Coronary artery (tissue), 2 donors: ENCODE measurements around the gene SLC6A9.

ENCODE experiments used
- DNase-seq: peaks from one replicate; pipeline ENCODE4 v3.0.0-alpha.2; 2017; ENCODE audit warnings: low spot score
- H3K27ac ChIP-seq, 2 donors: fragments of 200-600 bp; sonication (generic); one replicate each; pipeline ENCODE4 v1.5.1; 2016 to 2019
- H3K4me3 ChIP-seq: fragments of 200-600 bp; sonication (generic); 2 replicates; pipeline ENCODE4 v1.5.1; 2016; ENCODE audit warnings: mild to moderate bottlenecking, moderate library complexity
- CTCF ChIP-seq: fragments of 200-600 bp; sonication (generic); IDR thresholded peaks from one replicate; pipeline ENCODE4 v1.5.1; 2019; ENCODE audit warnings: antibody characterized with exemption

SLC6A9 gene

GRCh38 chr1:43970502-43970901, 60.8 kb downstream of the SLC6A9 start:
- no peak for TF ChIP-seq CTCF
- Histone ChIP-seq H3K27ac (no peak overlapping the region), H3K4me3 (peak overlapping the region; percentile 87)
- DNase-seq: no peak

GRCh38 chr1:43969746-43970466, 61.4 kb downstream of the SLC6A9 start, which contains the start of gene DPH2:
TSS of gene DPH2 (plus strand) at chr1:43970010. CDS start at chr1:43970176, 166 bp downstream.
- peak; percentile 98 for DNase-seq
- Histone ChIP-seq H3K4me3 (peak within 1 kb of the TSS; percentile 87), H3K27ac (peak within 1 kb of the TSS in 1 of 2 donors; percentile 26)
- TF ChIP-seq CTCF: no peak

- DNase-seq: no peak
- H3K27ac ChIP-seq: no peak overlapping the region
- H3K4me3 ChIP-seq: peak overlapping the region; percentile 87
- TF ChIP-seq CTCF: no peak
Observed at GRCh38 chr1:43969416-43969745, 61.9 kb downstream of the SLC6A9 start.

- Histone ChIP-seq H3K4me3 (no peak overlapping the region), H3K27ac (no peak overlapping the region)
- TF ChIP-seq CTCF: no peak
- DNase-seq: no peak
Observed at GRCh38 chr1:43968348-43968948, 62.8 kb downstream of the SLC6A9 start.

GRCh38 chr1:43965316-43965715, 65.9 kb downstream of the SLC6A9 start:
- no peak overlapping the region for H3K4me3 ChIP-seq
- no peak for TF ChIP-seq CTCF
- H3K27ac ChIP-seq: no peak overlapping the region
- DNase-seq: no peak

- no peak for DNase-seq
- Histone ChIP-seq H3K4me3 (no peak overlapping the region), H3K27ac (no peak overlapping the region)
- TF ChIP-seq CTCF: no peak
Observed at GRCh38 chr1:43963890-43964289, 67.4 kb downstream of the SLC6A9 start.

- no peak overlapping the region for H3K4me3 ChIP-seq
- H3K27ac ChIP-seq: no peak overlapping the region
- no peak for DNase-seq
- TF ChIP-seq CTCF: no peak
Observed at GRCh38 chr1:43963006-43963405, 68.3 kb downstream of the SLC6A9 start.
